Endodermal cell (in vitro differentiated cells): ENCODE data around the gene SNRNP70. TPM values are rescaled to one million over a fixed set of nuclear protein-coding genes. Genes with fewer than 3 reads are reported as not detected.
"Not testable (repeated sequence)": the region's sequence is repeated elsewhere in the genome, so short reads cannot be mapped to it uniquely, and the experiment has no call there.

ENCODE experiments used
- DNase-seq: peaks from one replicate; pipeline ENCODE4 v3.0.0-alpha.2; 2017
- H3K27ac ChIP-seq: 2 replicates; pipeline ENCODE4 v1.5.1; 2013; ENCODE audit warnings: mild to moderate bottlenecking, low read depth, low read length, moderate library complexity
- H3K27me3 ChIP-seq: 2 replicates; pipeline ENCODE4 v1.6.1; 2013; ENCODE audit warnings: mild to moderate bottlenecking, low read length, moderate library complexity; ENCODE audit not compliant: insufficient read depth, control insufficient read depth, poor library complexity, severe bottlenecking
- H3K36me3 ChIP-seq: 2 replicates; pipeline ENCODE4 v1.7.0; 2013; ENCODE audit warnings: mild to moderate bottlenecking, low read length, moderate library complexity; ENCODE audit not compliant: control insufficient read depth, insufficient read depth
- H3K4me1 ChIP-seq: one replicate; pipeline ENCODE4 v1.7.0; 2013; ENCODE audit warnings: low read length; ENCODE audit not compliant: control insufficient read depth, insufficient read depth
- H3K4me3 ChIP-seq: 2 replicates; pipeline ENCODE4 v1.5.1; 2013; ENCODE audit warnings: mild to moderate bottlenecking, low read length, moderate library complexity
- H3K9ac ChIP-seq: 2 replicates; pipeline ENCODE4 v1.6.1; 2013; ENCODE audit warnings: mild to moderate bottlenecking, low read length, moderate library complexity; ENCODE audit not compliant: poor library complexity, severe bottlenecking; ENCODE audit errors: extremely low read depth
- H3K9me3 ChIP-seq: 2 replicates; pipeline ENCODE4 v1.6.1; 2013; ENCODE audit warnings: mild to moderate bottlenecking, low read length, moderate library complexity; ENCODE audit not compliant: control insufficient read depth
- H3K27ac Mint-ChIP-seq: 2 replicates; pipeline ENCODE4 v1.8.0; 2020; ENCODE audit warnings: mixed read lengths
- H3K27me3 Mint-ChIP-seq: 2 replicates; pipeline ENCODE4 v1.8.0; 2021; ENCODE audit warnings: mild to moderate bottlenecking, mixed read lengths; ENCODE audit not compliant: insufficient read depth
- H3K36me3 Mint-ChIP-seq: 2 replicates; pipeline ENCODE4 v1.8.0; 2020; ENCODE audit warnings: low read depth, mixed read lengths
- H3K4me1 Mint-ChIP-seq: 2 replicates; pipeline ENCODE4 v1.8.0; 2020; ENCODE audit warnings: mixed read lengths
- H3K4me3 Mint-ChIP-seq: 2 replicates; pipeline ENCODE4 v1.8.0; 2020; ENCODE audit warnings: mild to moderate bottlenecking, moderate library complexity, mixed read lengths
- H3K9me3 Mint-ChIP-seq: 2 replicates; pipeline ENCODE4 v1.8.0; 2020; ENCODE audit warnings: mild to moderate bottlenecking, mixed read lengths
- WGBS, 2 experiments: methylation state at CpG; one replicate each; pipeline versions ENCODE4 v1.1.5 to v1.1.7; 2013; ENCODE audit warnings: missing lambda C conversion rate in 2 of 2, mixed read lengths in 1 of 2; ENCODE audit not compliant: insufficient coverage in 1 of 2, insufficient read length in 1 of 2; 5-methylcytosine and 5-hydroxymethylcytosine counted together
- total RNA-seq, 2 donors: library from RNA; stranded (reverse); fragmentation: NEBNext Ultra II Directional in 1 of 2; extraction: Animal tissue kit (Norgen Biotek cat#: 25700) in 1 of 2; gene quantifications; 2 replicates in 1 of 2; 3 replicates in 1 of 2; pipeline ENCODE4 v1.2.1, GENCODE V29; 2021
- TF ChIP-seq, protein P1 (sequence below): fragments of 200-600 bp; sonication (generic); conservative IDR thresholded peaks from 2 replicates; pipeline ENCODE4 v1.5.0; 2021; ENCODE audit warnings: antibody characterized with exemption, mild to moderate bottlenecking

SNRNP70 gene
- total RNA-seq, 2 donors from 2014 or later, result 284 to 292 TPM

DNA sequence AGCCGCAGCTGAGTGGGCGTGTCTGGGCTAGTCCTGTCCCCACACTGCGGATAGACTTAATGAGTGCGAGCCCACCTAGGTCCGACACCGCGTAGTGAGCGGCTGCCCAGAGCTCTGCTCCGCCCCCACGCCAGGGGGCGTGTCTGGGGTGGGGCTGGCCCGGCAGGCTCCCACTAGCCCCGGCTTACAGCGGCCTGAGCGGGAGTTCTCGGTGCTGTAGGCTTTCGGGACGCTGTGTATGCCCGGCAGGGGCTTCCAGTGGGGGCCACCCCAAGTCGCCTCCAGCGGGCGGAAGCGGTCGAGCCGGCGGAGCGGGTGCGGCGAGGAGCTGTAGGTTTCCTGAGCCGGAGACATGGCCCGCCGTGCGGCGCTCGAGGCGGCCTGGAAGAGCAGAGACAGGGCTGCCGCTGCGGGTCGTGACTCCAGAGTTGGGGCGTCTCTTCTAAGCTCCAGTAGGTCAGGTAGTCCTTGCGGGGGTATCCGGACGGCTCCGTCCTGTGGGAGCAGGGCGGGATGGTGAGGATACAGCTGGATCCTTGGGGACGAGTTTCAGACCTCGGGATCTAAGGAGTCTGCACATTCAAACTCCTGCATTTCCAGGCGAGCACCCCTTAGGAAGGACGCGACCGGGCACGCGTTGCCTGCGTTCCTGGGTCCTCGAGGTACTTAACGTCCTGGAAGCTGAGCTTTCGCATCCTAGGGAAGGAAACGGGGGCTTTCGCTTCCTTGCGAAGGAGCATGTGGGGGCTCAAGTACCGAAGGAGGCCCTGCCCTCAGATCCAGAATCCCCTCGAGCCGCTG lies 28.9 kb upstream of the SNRNP70 start:
- no peak overlapping the region for H3K9ac ChIP-seq
- Mint-ChIP-seq H3K27me3 (peaks cover 73% of the 10 kb centered on the region), H3K4me1 (peaks cover 6% of the 10 kb centered on the region), H3K4me3 (peak overlapping the region; percentile 52), H3K36me3 (no peaks in the 10 kb centered on the region), H3K27ac (no peak overlapping the region), H3K9me3 (no peaks in the 10 kb centered on the region)
- H3K27me3 ChIP-seq, result peaks cover 48% of the 10 kb centered on the region
- H3K36me3 ChIP-seq, result no peaks in the 10 kb centered on the region
- DNase-seq, result peak; percentile 89
- peak overlapping the region; percentile 77 for H3K4me3 ChIP-seq
- TF ChIP-seq, protein P1, sequence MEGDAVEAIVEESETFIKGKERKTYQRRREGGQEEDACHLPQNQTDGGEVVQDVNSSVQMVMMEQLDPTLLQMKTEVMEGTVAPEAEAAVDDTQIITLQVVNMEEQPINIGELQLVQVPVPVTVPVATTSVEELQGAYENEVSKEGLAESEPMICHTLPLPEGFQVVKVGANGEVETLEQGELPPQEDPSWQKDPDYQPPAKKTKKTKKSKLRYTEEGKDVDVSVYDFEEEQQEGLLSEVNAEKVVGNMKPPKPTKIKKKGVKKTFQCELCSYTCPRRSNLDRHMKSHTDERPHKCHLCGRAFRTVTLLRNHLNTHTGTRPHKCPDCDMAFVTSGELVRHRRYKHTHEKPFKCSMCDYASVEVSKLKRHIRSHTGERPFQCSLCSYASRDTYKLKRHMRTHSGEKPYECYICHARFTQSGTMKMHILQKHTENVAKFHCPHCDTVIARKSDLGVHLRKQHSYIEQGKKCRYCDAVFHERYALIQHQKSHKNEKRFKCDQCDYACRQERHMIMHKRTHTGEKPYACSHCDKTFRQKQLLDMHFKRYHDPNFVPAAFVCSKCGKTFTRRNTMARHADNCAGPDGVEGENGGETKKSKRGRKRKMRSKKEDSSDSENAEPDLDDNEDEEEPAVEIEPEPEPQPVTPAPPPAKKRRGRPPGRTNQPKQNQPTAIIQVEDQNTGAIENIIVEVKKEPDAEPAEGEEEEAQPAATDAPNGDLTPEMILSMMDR, result peak; percentile 50
- H3K27ac ChIP-seq, result no peak overlapping the region
- WGBS, 2 experiments, result 3 to 5% methylated on average over 31 to 63 of the region's 63 CpGs
- no peaks in the 10 kb centered on the region for H3K4me1 ChIP-seq
- no peaks in the 10 kb centered on the region for H3K9me3 ChIP-seq

GRCh38 chr19:49056902-49057596 lies 28.2 kb upstream of the SNRNP70 start:
- not testable (repeated sequence) for H3K9me3 ChIP-seq, H3K4me1 Mint-ChIP-seq, H3K9me3 Mint-ChIP-seq, H3K27ac Mint-ChIP-seq, H3K9ac ChIP-seq, H3K27ac ChIP-seq, H3K4me1 ChIP-seq, H3K36me3 Mint-ChIP-seq, H3K36me3 ChIP-seq
- 17 to 20% methylated on average over 13 to 34 of the region's 34 CpGs for WGBS, 2 experiments
- Mint-ChIP-seq H3K27me3 (peaks cover 79% of the 10 kb centered on the region), H3K4me3 (peak overlapping the region; percentile 52)
- peak; percentile 64 for DNase-seq
- peaks cover 48% of the 10 kb centered on the region for H3K27me3 ChIP-seq
- peak overlapping the region; percentile 77 for H3K4me3 ChIP-seq

- peaks cover 48% of the 10 kb centered on the region for H3K27me3 ChIP-seq
- Mint-ChIP-seq H3K27ac (no peak within 1 kb of the TSS), H3K27me3 (peaks cover 81% of the 10 kb centered on the region), H3K36me3 (no peaks in the 10 kb centered on the region), H3K4me1 (peaks cover 6% of the 10 kb centered on the region), H3K4me3 (peak within 1 kb of the TSS; percentile 52), H3K9me3 (no peaks in the 10 kb centered on the region)
- H3K9ac ChIP-seq, result no peak within 1 kb of the TSS
- WGBS, 2 experiments, result 21 to 25% methylated on average over 13 to 38 of the region's 38 CpGs
- H3K4me1 ChIP-seq, result no peaks in the 10 kb centered on the region
- H3K4me3 ChIP-seq, result peak within 1 kb of the TSS; percentile 77
- H3K9me3 ChIP-seq, result no peaks in the 10 kb centered on the region
- DNase-seq, result peak; percentile 93
- no peaks in the 10 kb centered on the region for H3K36me3 ChIP-seq
- no peak within 1 kb of the TSS for H3K27ac ChIP-seq
- TF ChIP-seq, protein P1, result no peak
Observed at GRCh38 chr19:49057636-49058234, 27.5 kb upstream of the SNRNP70 start, which contains the start of gene CGB7. CGB7 (minus strand) TSS chr19:49057749; CDS start chr19:49055375, 2,374 bp downstream.
